ENCODE measurements around the gene HNRNPLL. TPM values are rescaled to one million over a fixed set of nuclear protein-coding genes. Genes with fewer than 3 reads are reported as not detected.

The HNRNPLL gene
- total and polyA plus RNA-seq, 2 of the 13 experiments (the other 11 are each of a cell fraction or from before 2014, with no cell fraction given), result 49.4 to 103 TPM

GRCh38 chr2:38627391-38627790 lies 24.7 kb upstream of the HNRNPLL start:
- H3K9me3 ChIP-seq (ENCODE audit: low read length), result 0 out of 2 replicates have a peak, but pooled peaks cover 4% of the 10 kb centered on the region
- CTCF ChIA-PET (ENCODE audit: low intra/inter-chr PET ratio, low total read pairs), result no interaction called here
- no TSS peak for BruUV-seq (replicated peaks)
- peak overlapping the region; percentile 46 for H3K4me2 ChIP-seq (ENCODE audit: low read depth, low read length)
- peaks cover 50% of the 10 kb centered on the region for H3K4me1 ChIP-seq (ENCODE audit: insufficient read depth, low read length)
- H3K79me2 ChIP-seq (ENCODE audit: insufficient read depth, low read length), result no peaks in the 10 kb centered on the region
- no peak overlapping the region; a peak in 1 of 6 replicates for H3K4me3 ChIP-seq (replicated peaks in 1 of 3; ENCODE audit: insufficient read depth in 1 of 3, low read depth in 2 of 3, low read length in 3 of 3)
- peak overlapping the region; percentile 20 for H2AFZ ChIP-seq (ENCODE audit: low read length)
- no peaks in the 10 kb centered on the region for H3K27me3 ChIP-seq (ENCODE audit: control insufficient read depth in 1 of 2, insufficient read depth in 2 of 2, low read length in 2 of 2)
- intact Hi-C loops (cut with micrococcal nuclease; ENCODE audit: unreplicated experiment), result loop anchor here (2.0 kb wide), 2 partner anchors 25 to 39 kb away; partner anchors contain the start of genes GALM and HNRNPLL
- POLR2A ChIA-PET, result interaction anchor here (1.0 to 1.8 kb wide), 2 partner anchors 12 to 39 kb away, joined by 3 to 7 read pairs; partner anchors contain the start of gene GALM
- DNase-seq (ENCODE audit: low spot score) (peak; percentile 52), ATAC-seq (peak; percentile 68), FAIRE-seq (peak; percentile 64)
- no peaks in the 10 kb centered on the region for H3K36me3 ChIP-seq (replicated peaks in 1 of 2; ENCODE audit: control insufficient read depth in 1 of 2, insufficient read depth in 2 of 2, low read length in 2 of 2)
- in situ Hi-C loops (cut with HindIII; ENCODE audit: extremely low pct_ligation_motif_present, low pct_unique_long_range_greater_than_20kb), result no loop called here
- H3K27ac ChIP-seq (ENCODE audit: extremely low read length, insufficient read depth, low read length), result no peak overlapping the region
- H3K9ac ChIP-seq (ENCODE audit: insufficient read depth, low read depth, low read length), result no peak overlapping the region
- 3% methylated on average over 4 of the region's 4 CpGs for WGBS (ENCODE audit: low lambda C conversion rate)
- H4K20me1 ChIP-seq (ENCODE audit: insufficient read depth, low read length), result no peaks in the 10 kb centered on the region
- peak; percentile 19; the same call in 1 of the 2 replicates for TF ChIP-seq ARID3A (IDR thresholded peaks at IDR 0.05; ENCODE audit: low read depth, low read length)
- TF ChIP-seq FOXA3 (CRISPR knock-in tag; IDR thresholded peaks at IDR 0.05), result no peak
- TF ChIP-seq SOX13 (IDR thresholded peaks at IDR 0.05), result no peak
- TF ChIP-seq SOX13 (CRISPR knock-in tag; conservative IDR thresholded peaks at IDR 0.05 in 1 of 2, IDR thresholded peaks at IDR 0.05 in 1 of 2), result peak in 1 of 2 experiments; percentile 43; a peak in 1 of 4 replicates
- peak; percentile 82 for TF ChIP-seq BCL6 (CRISPR knock-in tag; IDR thresholded peaks at IDR 0.05)
- TF ChIP-seq GPN1 (CRISPR knock-in tag; IDR thresholded peaks at IDR 0.05; ENCODE audit: borderline replicate concordance), result no peak
- peak; percentile 89 for TF ChIP-seq ZNF652 (CRISPR knock-in tag; IDR thresholded peaks at IDR 0.05; ENCODE audit: borderline replicate concordance, low read depth)
- TF ChIP-seq FIP1L1 (IDR thresholded peaks at IDR 0.05; ENCODE audit: borderline replicate concordance, insufficient read depth, low read depth, low read length), result no peak
- TF ChIP-seq FOXP1 (IDR thresholded peaks at IDR 0.05), result no peak
- TF ChIP-seq FOXP1 (CRISPR knock-in tag; IDR thresholded peaks at IDR 0.05), result no peak
- TF ChIP-seq JUNB (CRISPR knock-in tag; IDR thresholded peaks at IDR 0.05; ENCODE audit: borderline replicate concordance), result no peak
- TF ChIP-seq AFF4 (CRISPR knock-in tag; IDR thresholded peaks at IDR 0.05), result no peak
- no peak for TF ChIP-seq HOXD1 (CRISPR knock-in tag; IDR thresholded peaks at IDR 0.05)
- no peak for TF ChIP-seq TFDP2 (CRISPR knock-in tag; IDR thresholded peaks at IDR 0.05)
- no peak for TF ChIP-seq ZNF335 (CRISPR knock-in tag; IDR thresholded peaks at IDR 0.05)
- TF ChIP-seq ISL2 (CRISPR knock-in tag; IDR thresholded peaks at IDR 0.05), result 0 out of 2 replicates have a peak, but pooled peaks have one; percentile 28
- no peak for TF ChIP-seq DPF2 (CRISPR knock-in tag; IDR thresholded peaks at IDR 0.05; ENCODE audit: borderline replicate concordance, low read depth)
- no peak for TF ChIP-seq CCDC6 (CRISPR knock-in tag; IDR thresholded peaks at IDR 0.05)
- no peak for TF ChIP-seq ZNF414 (CRISPR knock-in tag; IDR thresholded peaks at IDR 0.05)
